ENCODE results near the gene HDAC11. TPM values are rescaled to one million over a fixed set of nuclear protein-coding genes. Genes with fewer than 3 reads are reported as not detected.

Gene HDAC11
- polyA plus RNA-seq, 1 donor (not counting 4 experiments of a cell fraction or from before 2014, with no cell fraction given), result 12.6 TPM

DNA sequence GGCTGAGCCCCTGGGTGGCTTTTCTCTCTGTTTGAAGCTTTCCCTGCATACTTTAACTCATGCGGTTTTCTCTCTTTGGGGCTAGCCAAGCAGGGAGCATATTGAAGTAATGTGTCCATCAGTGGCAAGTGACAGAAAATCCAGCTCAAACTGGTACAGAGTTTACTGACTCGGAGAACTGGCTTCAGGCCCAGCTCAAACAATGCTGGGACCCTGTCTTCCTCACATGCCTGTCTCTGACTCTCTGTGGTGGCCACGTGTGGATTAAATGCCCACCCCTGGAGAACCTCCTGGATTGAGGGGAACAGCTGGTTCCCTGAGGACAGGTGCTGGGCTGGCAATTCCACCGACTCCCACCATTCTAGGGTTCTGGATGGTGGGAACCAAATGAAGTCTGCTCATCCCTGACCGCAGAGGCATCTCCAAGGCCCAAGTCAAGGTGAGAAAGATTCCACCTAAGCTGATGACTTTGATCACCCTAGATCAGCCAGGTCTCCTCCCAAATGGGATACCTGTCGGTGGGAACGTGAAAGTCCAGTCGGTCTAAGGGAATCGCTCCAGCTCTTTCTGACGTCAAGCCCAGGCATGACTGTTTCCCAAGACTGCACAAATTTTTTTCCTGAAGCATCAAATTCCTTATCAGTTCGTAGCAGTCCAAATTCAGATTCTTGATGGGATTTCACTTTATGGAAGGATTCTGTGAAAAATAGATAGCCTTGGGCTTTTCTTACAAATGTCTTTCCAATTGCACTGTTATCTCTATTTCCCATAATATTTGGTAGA is 16.3 kb upstream of the HDAC11 start:
- no peaks in the 10 kb centered on the region for H3K36me3 ChIP-seq (ENCODE audit: control insufficient read depth in 2 of 2, extremely low read depth in 1 of 2, insufficient read depth in 2 of 2, low read length in 2 of 2)
- H3K9me3 ChIP-seq (ENCODE audit: control insufficient read depth, low read depth, low read length), result no peaks in the 10 kb centered on the region
- H3K27ac ChIP-seq (ENCODE audit: control insufficient read depth, insufficient read depth, low read length), result no peak overlapping the region
- H2AFZ ChIP-seq (ENCODE audit: control insufficient read depth, low read length), result no peak overlapping the region
- H3K4me2 ChIP-seq (ENCODE audit: control insufficient read depth, extremely low read depth, insufficient read depth, low read depth, low read length), result no peak overlapping the region
- no peak overlapping the region for H3K9ac ChIP-seq (ENCODE audit: control insufficient read depth, extremely low read depth, insufficient read depth, low read length)
- no peaks in the 10 kb centered on the region for H4K20me1 ChIP-seq (ENCODE audit: control insufficient read depth, extremely low read depth, insufficient read depth, low read length)
- peaks cover 7% of the 10 kb centered on the region for H3K27me3 ChIP-seq (ENCODE audit: control insufficient read depth, extremely low read depth, insufficient read depth, low read length)
- no peak for FAIRE-seq
- H3K4me1 ChIP-seq (ENCODE audit: control insufficient read depth, extremely low read depth, insufficient read depth, low read length), result no peaks in the 10 kb centered on the region
- dilution Hi-C loops (cut with MboI; ENCODE audit: extremely low pct_ligation_motif_present, low sequenced_read_pairs), result no loop called here
- H3K9me1 ChIP-seq (ENCODE audit: control insufficient read depth, extremely low read depth, insufficient read depth, low read length), result no peaks in the 10 kb centered on the region
- H3K4me3 ChIP-seq (ENCODE audit: control insufficient read depth in 2 of 3, extremely low read depth in 1 of 3, insufficient read depth in 2 of 3, low read depth in 1 of 3, low read length in 3 of 3), result no peak overlapping the region
- no peak for TF ChIP-seq CTCF (optimal IDR thresholded peaks at IDR 0.05 in 1 of 3, IDR thresholded peaks at IDR 0.05 in 1 of 3, conservative IDR thresholded peaks at IDR 0.05 in 1 of 3; ENCODE audit: extremely low read depth in 1 of 3, insufficient read depth in 2 of 3, low read length in 3 of 3)
- no peak for TF ChIP-seq EZH2 (IDR thresholded peaks at IDR 0.05; ENCODE audit: low read length)
- H3K79me2 ChIP-seq (ENCODE audit: control insufficient read depth, insufficient read depth, low read length), result no peaks in the 10 kb centered on the region
- no peak for DNase-seq (ENCODE audit: low read depth, low spot score)

GRCh38 chr3:13465236-13465873 is 14.8 kb upstream of the HDAC11 start:
- Histone ChIP-seq H3K9me1 (ENCODE audit: control insufficient read depth, extremely low read depth, insufficient read depth, low read length) (no peaks in the 10 kb centered on the region), H3K4me3 (ENCODE audit: control insufficient read depth in 2 of 3, extremely low read depth in 1 of 3, insufficient read depth in 2 of 3, low read depth in 1 of 3, low read length in 3 of 3) (no peak overlapping the region), H3K79me2 (ENCODE audit: control insufficient read depth, insufficient read depth, low read length) (no peaks in the 10 kb centered on the region), H3K27ac (ENCODE audit: control insufficient read depth, insufficient read depth, low read length) (no peak overlapping the region), H3K9me3 (ENCODE audit: control insufficient read depth, low read depth, low read length) (no peaks in the 10 kb centered on the region), H4K20me1 (ENCODE audit: control insufficient read depth, extremely low read depth, insufficient read depth, low read length) (no peaks in the 10 kb centered on the region), H3K4me2 (ENCODE audit: control insufficient read depth, extremely low read depth, insufficient read depth, low read depth, low read length) (no peak overlapping the region), H2AFZ (ENCODE audit: control insufficient read depth, low read length) (no peak overlapping the region), H3K27me3 (ENCODE audit: control insufficient read depth, extremely low read depth, insufficient read depth, low read length) (peaks cover 7% of the 10 kb centered on the region), H3K9ac (ENCODE audit: control insufficient read depth, extremely low read depth, insufficient read depth, low read length) (no peak overlapping the region), H3K36me3 (ENCODE audit: control insufficient read depth in 2 of 2, extremely low read depth in 1 of 2, insufficient read depth in 2 of 2, low read length in 2 of 2) (no peaks in the 10 kb centered on the region), H3K4me1 (ENCODE audit: control insufficient read depth, extremely low read depth, insufficient read depth, low read length) (no peaks in the 10 kb centered on the region)
- TF ChIP-seq CTCF (optimal IDR thresholded peaks at IDR 0.05 in 1 of 3, IDR thresholded peaks at IDR 0.05 in 1 of 3, conservative IDR thresholded peaks at IDR 0.05 in 1 of 3; ENCODE audit: extremely low read depth in 1 of 3, insufficient read depth in 2 of 3, low read length in 3 of 3) (no peak), EZH2 (IDR thresholded peaks at IDR 0.05; ENCODE audit: low read length) (no peak)
- no peak for FAIRE-seq
- dilution Hi-C loops (cut with MboI; ENCODE audit: extremely low pct_ligation_motif_present, low sequenced_read_pairs), result no loop called here
- DNase-seq (ENCODE audit: low read depth, low spot score), result no peak
